Measurements from ENCODE around the gene WDFY4.

DNA sequence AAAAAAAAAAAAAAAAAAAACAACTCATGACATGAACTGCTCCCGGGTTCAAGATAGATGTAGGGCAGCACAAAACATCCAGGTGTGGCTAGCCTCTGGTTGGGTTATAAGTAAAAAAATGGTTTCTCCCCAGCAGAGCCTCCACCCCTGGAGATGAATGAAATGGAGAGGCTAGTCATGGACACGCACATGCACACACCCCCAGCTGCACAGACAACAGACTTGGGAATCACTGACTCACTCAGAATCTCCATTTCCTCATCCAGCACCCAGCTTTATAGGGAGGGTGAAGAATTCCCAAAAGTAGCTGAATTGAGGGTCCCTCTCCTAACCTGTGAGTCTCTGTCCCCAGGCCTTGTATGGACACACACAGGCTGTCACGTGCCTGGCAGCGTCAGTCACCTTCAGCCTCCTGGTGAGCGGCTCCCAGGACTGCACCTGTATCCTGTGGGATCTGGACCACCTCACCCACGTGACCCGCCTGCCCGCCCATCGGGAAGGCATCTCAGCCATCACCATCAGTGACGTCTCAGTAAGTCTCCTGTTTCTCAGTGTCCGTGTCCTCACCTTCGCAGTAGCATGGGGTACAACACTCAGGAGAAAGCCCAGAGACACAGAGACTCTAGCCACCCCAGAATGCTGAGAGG is 290.0 kb downstream of the WDFY4 start:
- TF ChIP-seq EZH2 (IDR thresholded peaks at IDR 0.05; ENCODE audit: insufficient read depth, poor library complexity, severe bottlenecking) (no peak), EZH2phosphoT487 (IDR thresholded peaks at IDR 0.05; ENCODE audit: insufficient read depth, low read depth) (no peak)
